Measurements from ENCODE around the gene PDZD11.
"Not testable (repeated sequence)": the region's sequence is repeated elsewhere in the genome, so short reads cannot be mapped to it uniquely, and the experiment has no call there.

PDZD11 gene

GRCh38 chrX:70289793-70290770 is at the start of gene PDZD11, which contains the start of gene KIF4A:
Gene PDZD11 (minus strand): TSS chrX:70289927. CDS start chrX:70289341, 586 bp downstream.
Gene KIF4A (plus strand): TSS chrX:70290104. CDS start chrX:70290459, 355 bp downstream.
- peak; percentile 58 for DNase-seq

GRCh38 chrX:70338290-70338689 is 48.6 kb upstream of the PDZD11 start:
- DNase-seq, result no peak

GRCh38 chrX:70336767-70337166 is 47.0 kb upstream of the PDZD11 start:
- no peak for DNase-seq

- no peak for DNase-seq
Measured at GRCh38 chrX:70332600-70332999, 42.9 kb upstream of the PDZD11 start.

GRCh38 chrX:70331161-70331560 is 41.4 kb upstream of the PDZD11 start:
- no peak for DNase-seq

GRCh38 chrX:70324326-70324725 is 34.6 kb upstream of the PDZD11 start:
- no peak for DNase-seq

- not testable (repeated sequence) for DNase-seq
Measured at GRCh38 chrX:70323628-70324027, 33.9 kb upstream of the PDZD11 start.

GRCh38 chrX:70322784-70323183 is 33.1 kb upstream of the PDZD11 start:
- DNase-seq, result no peak

- DNase-seq, result no peak
Measured at GRCh38 chrX:70313503-70313902, 23.8 kb upstream of the PDZD11 start.

GRCh38 chrX:70301716-70302115 is 12.0 kb upstream of the PDZD11 start:
- no peak for DNase-seq

GRCh38 chrX:70293621-70294020 is 3.9 kb upstream of the PDZD11 start:
- no peak for DNase-seq

- no peak for DNase-seq
Measured at GRCh38 chrX:70292788-70293187, 3.1 kb upstream of the PDZD11 start.

GRCh38 chrX:70289168-70289792 is 447 bp downstream of the PDZD11 start:
- no peak for DNase-seq

GRCh38 chrX:70281951-70282350 is 7.8 kb downstream of the PDZD11 start, which contains the start of gene RAB41:
Gene RAB41 (plus strand): TSS chrX:70282172. CDS start chrX:70282218, 46 bp downstream.
- DNase-seq, result no peak

- DNase-seq, result no peak
Measured at GRCh38 chrX:70280573-70280972, 9.2 kb downstream of the PDZD11 start.

GRCh38 chrX:70279081-70279480 is 10.6 kb downstream of the PDZD11 start:
- DNase-seq, result no peak

- DNase-seq, result not testable (repeated sequence)
Measured at GRCh38 chrX:70274029-70274428, 15.7 kb downstream of the PDZD11 start.

GRCh38 chrX:70268034-70268433 is 21.7 kb downstream of the PDZD11 start, which contains the start of gene ARR3:
Gene ARR3 (plus strand): TSS chrX:70268334. CDS start chrX:70269386, 1,052 bp downstream.
- no peak for DNase-seq

GRCh38 chrX:70264784-70265183 is 24.9 kb downstream of the PDZD11 start:
- no peak for DNase-seq

GRCh38 chrX:70262952-70263567 is 26.7 kb downstream of the PDZD11 start:
- no peak for DNase-seq

GRCh38 chrX:70260104-70260503 is 29.6 kb downstream of the PDZD11 start, which contains the start of gene P2RY4:
Gene P2RY4 (minus strand): TSS chrX:70260204. CDS start chrX:70259624, 580 bp downstream.
- no peak for DNase-seq

- DNase-seq, result no peak
Measured at GRCh38 chrX:70257423-70258288, 32.1 kb downstream of the PDZD11 start.

Measured in NCI-H446 treated with DMSO at 0.1 percent for 48 hours (cell line).